Tibial nerve (tissue), 3 donors: Measurements from ENCODE around the gene PCSK6.

Experiments used
- POLR2A ChIP-seq, 2 donors: fragments of 450-650 bp; IDR thresholded peaks; one replicate each; pipeline ENCODE4 v1.6.1; 2017; ENCODE audit warnings: antibody characterized with exemption in 2 of 2, mild to moderate bottlenecking in 2 of 2, moderate library complexity in 2 of 2
- TF ChIP-seq, protein P1 (sequence below), 5 experiments: fragments of 200-600 bp in 3 of 5; fragments of 450-650 bp in 2 of 5; sonication (generic) in 3 of 5; IDR thresholded peaks; one replicate each; pipeline ENCODE4 v1.5.1; 2016 to 2019; ENCODE audit warnings: antibody characterized with exemption in 5 of 5, mild to moderate bottlenecking in 3 of 5, moderate library complexity in 2 of 5

GRCh38 chr15:101474983-101475382 is 14.5 kb downstream of the PCSK6 start:
- TF ChIP-seq, protein P1, sequence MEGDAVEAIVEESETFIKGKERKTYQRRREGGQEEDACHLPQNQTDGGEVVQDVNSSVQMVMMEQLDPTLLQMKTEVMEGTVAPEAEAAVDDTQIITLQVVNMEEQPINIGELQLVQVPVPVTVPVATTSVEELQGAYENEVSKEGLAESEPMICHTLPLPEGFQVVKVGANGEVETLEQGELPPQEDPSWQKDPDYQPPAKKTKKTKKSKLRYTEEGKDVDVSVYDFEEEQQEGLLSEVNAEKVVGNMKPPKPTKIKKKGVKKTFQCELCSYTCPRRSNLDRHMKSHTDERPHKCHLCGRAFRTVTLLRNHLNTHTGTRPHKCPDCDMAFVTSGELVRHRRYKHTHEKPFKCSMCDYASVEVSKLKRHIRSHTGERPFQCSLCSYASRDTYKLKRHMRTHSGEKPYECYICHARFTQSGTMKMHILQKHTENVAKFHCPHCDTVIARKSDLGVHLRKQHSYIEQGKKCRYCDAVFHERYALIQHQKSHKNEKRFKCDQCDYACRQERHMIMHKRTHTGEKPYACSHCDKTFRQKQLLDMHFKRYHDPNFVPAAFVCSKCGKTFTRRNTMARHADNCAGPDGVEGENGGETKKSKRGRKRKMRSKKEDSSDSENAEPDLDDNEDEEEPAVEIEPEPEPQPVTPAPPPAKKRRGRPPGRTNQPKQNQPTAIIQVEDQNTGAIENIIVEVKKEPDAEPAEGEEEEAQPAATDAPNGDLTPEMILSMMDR (IDR thresholded peaks at IDR 0.05): no peak
- TF ChIP-seq POLR2A (IDR thresholded peaks at IDR 0.05): no peak
